ENCODE measurements around the gene KCNJ8.
"Not testable (repeated sequence)": the region's sequence is repeated elsewhere in the genome, so short reads cannot be mapped to it uniquely, and the experiment has no call there.

KCNJ8 gene

GRCh38 chr12:21774358-21775132, at the start of gene KCNJ8:
TSS of gene KCNJ8 (minus strand) at chr12:21774706. CDS start at chr12:21773616, 1,090 bp downstream.
- DNase-seq, result peak; percentile 48

GRCh38 chr12:21823581-21823980, 49.1 kb upstream of the KCNJ8 start:
- DNase-seq, result no peak

GRCh38 chr12:21819678-21820077, 45.2 kb upstream of the KCNJ8 start:
- no peak for DNase-seq

GRCh38 chr12:21819236-21819635, 44.7 kb upstream of the KCNJ8 start:
- peak; percentile 57 for DNase-seq

- DNase-seq, result peak; percentile 49
Observed at GRCh38 chr12:21818627-21819026, 44.1 kb upstream of the KCNJ8 start.

- DNase-seq, result peak; percentile 9
Observed at GRCh38 chr12:21815306-21816062, 41.0 kb upstream of the KCNJ8 start.

GRCh38 chr12:21814814-21815213, 40.3 kb upstream of the KCNJ8 start:
- DNase-seq, result no peak

- DNase-seq, result no peak
Observed at GRCh38 chr12:21814327-21814726, 39.8 kb upstream of the KCNJ8 start.

- DNase-seq, result no peak
Observed at GRCh38 chr12:21813751-21814150, 39.2 kb upstream of the KCNJ8 start.

GRCh38 chr12:21813125-21813524, 38.6 kb upstream of the KCNJ8 start:
- no peak for DNase-seq

- not testable (repeated sequence) for DNase-seq
Observed at GRCh38 chr12:21812340-21812739, 37.8 kb upstream of the KCNJ8 start.

- no peak for DNase-seq
Observed at GRCh38 chr12:21809100-21809499, 34.6 kb upstream of the KCNJ8 start.

- no peak for DNase-seq
Observed at GRCh38 chr12:21806255-21806654, 31.7 kb upstream of the KCNJ8 start.

- DNase-seq, result no peak
Observed at GRCh38 chr12:21801522-21802288, 27.2 kb upstream of the KCNJ8 start.

GRCh38 chr12:21800011-21800410, 25.5 kb upstream of the KCNJ8 start:
- no peak for DNase-seq

GRCh38 chr12:21797539-21797938, 23.0 kb upstream of the KCNJ8 start:
- no peak for DNase-seq

GRCh38 chr12:21795648-21796328, 21.3 kb upstream of the KCNJ8 start:
- no peak for DNase-seq

- DNase-seq, result not testable (repeated sequence)
Observed at GRCh38 chr12:21794807-21795595, 20.5 kb upstream of the KCNJ8 start.

- DNase-seq, result not testable (repeated sequence)
Observed at GRCh38 chr12:21789687-21790086, 15.2 kb upstream of the KCNJ8 start.

GRCh38 chr12:21788089-21788983, 13.8 kb upstream of the KCNJ8 start:
- no peak for DNase-seq

- no peak for DNase-seq
Observed at GRCh38 chr12:21786041-21786531, 11.6 kb upstream of the KCNJ8 start.
